C4-2B (cell line): Measurements from ENCODE around the gene SKAP2.

Source experiments
- H3K27ac ChIP-seq: fragments of 450-650 bp; 2 replicates; pipeline ENCODE4 v1.5.1; 2017
- ZFX ChIP-seq: fragments of 450-650 bp; IDR thresholded peaks from 2 replicates; pipeline ENCODE4 v1.6.1; 2017
- TF ChIP-seq, protein P1 (sequence below): fragments of 450-650 bp; conservative IDR thresholded peaks from 2 replicates; pipeline ENCODE4 v1.5.1; 2017; ENCODE audit warnings: mild to moderate bottlenecking

The SKAP2 gene

DNA sequence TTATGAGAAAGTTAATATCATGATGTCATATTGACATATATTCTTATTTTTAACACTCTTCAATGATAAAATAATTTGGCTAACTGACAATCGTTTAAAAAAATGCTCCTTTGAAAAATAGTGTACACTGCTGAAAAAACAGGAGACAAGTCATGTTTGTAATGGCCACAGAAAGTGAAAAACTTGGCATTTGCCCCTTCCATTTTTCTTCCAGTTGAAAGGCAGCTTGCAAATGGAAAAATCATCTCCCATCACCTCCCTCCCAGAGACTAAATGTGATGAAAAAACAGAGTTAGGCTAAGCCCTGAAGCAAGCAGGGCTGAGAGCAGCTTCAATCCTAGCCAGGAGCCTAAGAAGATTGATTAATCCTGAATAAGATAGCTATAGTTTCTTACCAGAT is 160.4 kb downstream of the SKAP2 start:
- no peak overlapping the region for H3K27ac ChIP-seq
- TF ChIP-seq, protein P1, sequence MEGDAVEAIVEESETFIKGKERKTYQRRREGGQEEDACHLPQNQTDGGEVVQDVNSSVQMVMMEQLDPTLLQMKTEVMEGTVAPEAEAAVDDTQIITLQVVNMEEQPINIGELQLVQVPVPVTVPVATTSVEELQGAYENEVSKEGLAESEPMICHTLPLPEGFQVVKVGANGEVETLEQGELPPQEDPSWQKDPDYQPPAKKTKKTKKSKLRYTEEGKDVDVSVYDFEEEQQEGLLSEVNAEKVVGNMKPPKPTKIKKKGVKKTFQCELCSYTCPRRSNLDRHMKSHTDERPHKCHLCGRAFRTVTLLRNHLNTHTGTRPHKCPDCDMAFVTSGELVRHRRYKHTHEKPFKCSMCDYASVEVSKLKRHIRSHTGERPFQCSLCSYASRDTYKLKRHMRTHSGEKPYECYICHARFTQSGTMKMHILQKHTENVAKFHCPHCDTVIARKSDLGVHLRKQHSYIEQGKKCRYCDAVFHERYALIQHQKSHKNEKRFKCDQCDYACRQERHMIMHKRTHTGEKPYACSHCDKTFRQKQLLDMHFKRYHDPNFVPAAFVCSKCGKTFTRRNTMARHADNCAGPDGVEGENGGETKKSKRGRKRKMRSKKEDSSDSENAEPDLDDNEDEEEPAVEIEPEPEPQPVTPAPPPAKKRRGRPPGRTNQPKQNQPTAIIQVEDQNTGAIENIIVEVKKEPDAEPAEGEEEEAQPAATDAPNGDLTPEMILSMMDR, result no peak
- no peak for TF ChIP-seq ZFX

DNA sequence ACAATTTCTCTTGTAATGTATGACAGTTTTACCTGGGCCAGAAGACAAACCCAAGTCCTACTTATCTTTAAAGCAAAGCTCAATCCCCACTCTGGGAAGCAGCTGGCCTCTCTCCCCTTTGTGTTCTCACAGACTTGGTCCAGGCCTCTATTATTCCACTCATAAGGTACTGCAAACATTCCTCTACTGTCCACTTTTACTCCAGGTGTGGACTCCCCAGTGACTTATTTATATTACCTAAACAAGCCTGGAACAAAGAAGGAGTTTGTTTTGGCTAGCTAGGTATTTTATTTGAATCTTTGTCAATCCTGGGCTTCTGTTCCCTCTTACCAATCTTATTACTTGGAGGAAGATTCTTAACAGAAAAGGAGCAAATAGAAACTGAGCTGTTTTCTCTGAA is 163.5 kb downstream of the SKAP2 start:
- no peak overlapping the region for H3K27ac ChIP-seq

DNA sequence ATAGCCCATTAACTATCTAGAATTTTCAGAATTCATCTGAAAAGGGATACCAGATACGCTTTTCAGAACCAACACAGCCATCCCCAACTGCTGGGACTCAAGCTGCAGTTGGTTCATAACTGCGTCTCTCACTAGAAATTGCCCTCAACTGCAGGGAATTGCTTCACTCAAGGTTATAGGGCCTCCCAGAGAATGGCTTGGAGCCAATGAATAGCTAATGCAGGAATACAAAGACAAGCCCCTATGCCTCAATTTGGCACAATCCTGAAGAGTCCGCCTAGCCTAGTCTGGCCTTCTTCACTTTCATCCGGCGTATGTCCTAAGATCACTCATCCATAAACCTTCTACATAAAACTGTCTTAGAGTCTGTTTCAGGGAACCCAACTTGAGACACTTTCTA is 164.0 kb downstream of the SKAP2 start:
- TF ChIP-seq ZFX, result no peak
- TF ChIP-seq, protein P1, result no peak
- H3K27ac ChIP-seq, result no peak overlapping the region

More for the DNA sequence above, 163.5 kb downstream of the SKAP2 start:
- TF ChIP-seq ZFX, result no peak
- TF ChIP-seq, protein P1, result no peak

DNA sequence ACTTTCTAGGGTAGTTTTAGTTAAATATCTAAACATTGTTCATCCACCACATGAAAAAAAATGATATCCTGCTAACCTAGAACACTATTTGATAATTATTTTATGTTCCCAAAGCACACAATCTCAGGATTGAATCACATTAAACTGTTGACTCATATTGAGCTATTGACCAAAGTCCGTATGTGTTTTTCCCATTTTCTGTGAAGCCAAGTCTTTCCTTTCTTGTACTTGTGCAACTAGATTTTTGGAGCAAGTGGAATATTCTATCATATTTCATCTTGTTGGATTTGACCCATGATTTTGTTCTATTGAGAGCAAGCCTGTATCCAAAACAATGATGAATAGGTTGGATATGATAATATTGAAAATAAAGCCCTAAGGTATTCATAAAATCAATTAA is 164.6 kb downstream of the SKAP2 start:
- TF ChIP-seq ZFX, result no peak
- TF ChIP-seq, protein P1, result no peak
- no peak overlapping the region for H3K27ac ChIP-seq

DNA sequence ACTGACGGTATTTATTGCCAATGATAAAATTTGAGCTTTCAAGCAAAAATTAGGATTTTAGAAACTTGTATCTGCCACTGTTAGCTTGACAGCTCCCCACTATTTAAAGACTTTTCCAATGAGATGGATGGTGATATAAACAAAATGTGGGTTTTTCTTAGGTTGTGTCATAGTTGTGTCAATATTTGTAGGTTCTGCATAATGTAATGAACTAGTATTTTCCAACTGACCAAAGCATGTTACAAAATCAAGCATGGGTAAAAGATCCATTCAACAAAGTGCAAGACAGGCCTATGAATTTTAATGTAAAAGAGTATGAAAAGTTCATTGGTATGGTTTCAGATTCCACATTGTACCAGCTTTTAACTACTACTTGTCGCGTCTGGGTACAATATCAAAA is 165.6 kb downstream of the SKAP2 start:
- TF ChIP-seq, protein P1, result no peak
- TF ChIP-seq ZFX, result no peak
- no peak overlapping the region for H3K27ac ChIP-seq

DNA sequence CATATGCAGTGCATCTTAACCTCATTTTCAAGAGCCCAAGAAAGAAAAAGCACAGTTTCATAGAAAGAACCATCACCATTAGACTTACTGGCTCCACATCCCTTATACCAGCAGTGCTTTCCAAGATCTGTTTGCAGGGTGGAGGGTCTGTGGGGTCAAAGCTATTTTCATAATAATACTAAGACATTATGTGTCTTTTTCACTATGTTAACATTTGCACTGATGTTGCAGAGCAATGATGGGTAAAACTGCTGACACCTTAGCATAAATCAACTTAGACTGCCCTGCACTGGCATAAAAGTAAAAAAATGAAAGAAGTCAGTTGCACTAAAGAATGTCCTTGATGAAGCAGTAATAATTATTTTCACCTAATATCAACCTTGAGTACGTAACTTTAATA is 166.2 kb downstream of the SKAP2 start:
- TF ChIP-seq ZFX, result no peak
- TF ChIP-seq, protein P1, result no peak
- H3K27ac ChIP-seq, result no peak overlapping the region

DNA sequence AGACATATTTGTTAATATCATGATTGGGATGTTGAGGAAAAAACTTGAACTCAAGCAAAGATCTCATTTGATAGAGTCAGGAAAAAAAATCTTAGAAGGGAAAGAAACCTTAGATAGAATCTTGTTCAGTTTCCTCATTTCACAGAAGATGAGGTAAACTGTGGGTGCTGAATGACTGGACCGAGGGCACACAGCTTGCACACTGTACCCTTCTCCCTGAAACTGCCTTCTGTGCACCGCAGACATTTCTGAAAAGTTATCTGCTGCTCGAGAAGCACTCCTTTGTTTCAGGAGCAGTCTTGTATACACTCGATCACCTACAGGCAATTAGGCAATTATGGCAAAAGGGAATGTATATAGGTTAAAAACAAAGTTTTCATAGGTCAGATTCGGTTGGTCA is 167.4 kb downstream of the SKAP2 start:
- TF ChIP-seq, protein P1, result no peak
- TF ChIP-seq ZFX, result no peak
- H3K27ac ChIP-seq, result no peak overlapping the region
